ENCODE data around the gene CCKAR.

Gene CCKAR

DNA sequence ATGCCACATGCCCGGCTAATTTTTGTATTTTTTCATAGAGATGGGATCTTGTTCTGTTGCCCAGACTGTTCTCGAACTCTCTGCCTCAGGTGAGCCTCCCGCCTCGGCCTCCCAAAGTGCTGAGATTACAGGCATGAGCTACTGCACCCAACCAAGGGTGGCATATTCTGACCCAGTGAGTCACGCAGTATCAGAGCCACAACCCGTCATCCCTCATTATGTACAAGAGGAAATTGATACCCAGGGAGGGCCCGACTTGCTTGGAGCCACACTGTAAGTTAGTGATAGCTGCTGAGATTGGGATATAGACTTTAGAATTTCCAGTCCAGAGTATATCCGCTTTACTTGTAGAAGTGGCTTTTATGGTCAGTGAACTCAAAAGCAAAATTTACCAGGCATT is 14.6 kb downstream of the CCKAR start:
- Histone ChIP-seq H3K36me3 (no peaks in the 10 kb centered on the region), H3K27me3 (no peaks in the 10 kb centered on the region), H3K9me3 (no peaks in the 10 kb centered on the region), H4K20me1 (no peaks in the 10 kb centered on the region), H3K27ac (no peak overlapping the region), H3K4me2 (no peak overlapping the region), H3K4me1 (no peaks in the 10 kb centered on the region), H3K4me3 (no peak overlapping the region), H3K9ac (no peak overlapping the region)
- TF ChIP-seq Cebpa-rat (IDR thresholded peaks at IDR 0.05), result no peak

DNA sequence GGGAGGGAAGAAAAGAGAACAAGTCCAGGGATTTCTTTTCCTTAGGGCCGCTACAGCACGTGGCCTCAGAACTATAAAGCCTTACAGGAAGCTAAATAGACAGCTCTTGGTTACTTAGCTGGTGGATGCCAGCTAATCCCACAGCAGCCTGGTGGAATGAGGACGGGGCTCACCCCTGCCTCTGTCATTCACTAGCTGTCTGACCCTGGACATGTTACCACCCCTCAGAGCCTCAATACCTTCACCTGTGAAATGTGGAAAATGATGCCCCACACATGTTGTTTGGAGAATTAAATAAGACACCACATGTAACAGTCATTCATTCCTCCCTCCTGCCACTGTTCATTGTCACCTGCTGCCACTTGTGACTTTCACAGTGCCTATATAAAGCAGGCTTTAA is 15.7 kb downstream of the CCKAR start:
- H3K9ac ChIP-seq, result no peak overlapping the region
- H3K27ac ChIP-seq, result no peak overlapping the region
- H3K36me3 ChIP-seq, result no peaks in the 10 kb centered on the region
- H3K9me3 ChIP-seq, result no peaks in the 10 kb centered on the region
- H3K27me3 ChIP-seq, result no peaks in the 10 kb centered on the region
- H4K20me1 ChIP-seq, result no peaks in the 10 kb centered on the region
- no peak overlapping the region for H3K4me3 ChIP-seq
- H3K4me1 ChIP-seq, result no peaks in the 10 kb centered on the region
- no peak for TF ChIP-seq Cebpa-rat (IDR thresholded peaks at IDR 0.05)
- H3K4me2 ChIP-seq, result no peak overlapping the region

DNA sequence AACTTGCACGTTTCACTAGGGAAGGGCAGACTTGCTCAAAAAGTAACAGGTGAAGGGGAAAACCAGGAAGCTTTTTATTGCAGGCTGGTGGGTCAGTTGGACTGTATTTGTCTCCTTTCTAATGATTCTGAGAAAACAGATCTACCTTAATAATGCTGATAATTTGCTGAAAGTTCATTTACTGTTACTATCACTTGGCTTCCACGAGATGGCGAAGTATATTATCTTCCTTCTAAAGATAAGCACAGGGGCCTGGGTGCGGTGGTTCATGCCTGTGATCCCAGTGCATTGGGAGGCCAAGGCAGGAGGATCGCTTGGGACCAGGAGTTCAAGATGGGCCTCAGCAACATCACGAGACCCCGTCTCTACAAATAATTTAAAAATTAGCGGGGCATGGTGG is 16.4 kb downstream of the CCKAR start:
- H3K27ac ChIP-seq, result no peak overlapping the region

GRCh38 chr4:26471890-26472289 is 18.4 kb downstream of the CCKAR start:
- TF ChIP-seq Cebpa-rat (IDR thresholded peaks at IDR 0.05), result no peak
- H3K9me3 ChIP-seq, result no peaks in the 10 kb centered on the region

More for the DNA sequence above, 16.4 kb downstream of the CCKAR start:
- Histone ChIP-seq H3K4me3 (no peak overlapping the region), H3K36me3 (no peaks in the 10 kb centered on the region), H3K9ac (no peak overlapping the region), H3K27me3 (no peaks in the 10 kb centered on the region), H3K4me2 (no peak overlapping the region), H3K9me3 (no peaks in the 10 kb centered on the region), H4K20me1 (no peaks in the 10 kb centered on the region), H3K4me1 (no peaks in the 10 kb centered on the region)
- no peak for TF ChIP-seq Cebpa-rat (IDR thresholded peaks at IDR 0.05)

GRCh38 chr4:26468977-26469376 is 21.3 kb downstream of the CCKAR start:
- H3K4me1 ChIP-seq, result no peaks in the 10 kb centered on the region
- no peak overlapping the region for H3K9ac ChIP-seq
- no peak overlapping the region for H3K27ac ChIP-seq
- TF ChIP-seq Cebpa-rat (IDR thresholded peaks at IDR 0.05), result no peak
- H3K27me3 ChIP-seq, result no peaks in the 10 kb centered on the region
- H3K36me3 ChIP-seq, result no peaks in the 10 kb centered on the region
- no peak overlapping the region for H3K4me2 ChIP-seq
- no peaks in the 10 kb centered on the region for H4K20me1 ChIP-seq
- H3K9me3 ChIP-seq, result peaks cover 6% of the 10 kb centered on the region; the same call in 1 of the 2 replicates
- no peak overlapping the region for H3K4me3 ChIP-seq

More at GRCh38 chr4:26471890-26472289, 18.4 kb downstream of the CCKAR start:
- no peaks in the 10 kb centered on the region for H3K4me1 ChIP-seq
- H3K4me2 ChIP-seq, result no peak overlapping the region
- H3K27ac ChIP-seq, result no peak overlapping the region
- H3K36me3 ChIP-seq, result no peaks in the 10 kb centered on the region
- H4K20me1 ChIP-seq, result no peaks in the 10 kb centered on the region
- no peak overlapping the region for H3K4me3 ChIP-seq
- no peaks in the 10 kb centered on the region for H3K27me3 ChIP-seq
- no peak overlapping the region for H3K9ac ChIP-seq

GRCh38 chr4:26468283-26468949 is 21.9 kb downstream of the CCKAR start:
- Histone ChIP-seq H3K4me3 (no peak overlapping the region), H3K36me3 (no peaks in the 10 kb centered on the region), H3K9me3 (peaks cover 6% of the 10 kb centered on the region; the same call in 1 of the 2 replicates), H4K20me1 (no peaks in the 10 kb centered on the region), H3K27me3 (no peaks in the 10 kb centered on the region), H3K4me1 (no peaks in the 10 kb centered on the region), H3K9ac (no peak overlapping the region), H3K27ac (no peak overlapping the region), H3K4me2 (no peak overlapping the region)
- TF ChIP-seq Cebpa-rat (IDR thresholded peaks at IDR 0.05), result no peak

DNA sequence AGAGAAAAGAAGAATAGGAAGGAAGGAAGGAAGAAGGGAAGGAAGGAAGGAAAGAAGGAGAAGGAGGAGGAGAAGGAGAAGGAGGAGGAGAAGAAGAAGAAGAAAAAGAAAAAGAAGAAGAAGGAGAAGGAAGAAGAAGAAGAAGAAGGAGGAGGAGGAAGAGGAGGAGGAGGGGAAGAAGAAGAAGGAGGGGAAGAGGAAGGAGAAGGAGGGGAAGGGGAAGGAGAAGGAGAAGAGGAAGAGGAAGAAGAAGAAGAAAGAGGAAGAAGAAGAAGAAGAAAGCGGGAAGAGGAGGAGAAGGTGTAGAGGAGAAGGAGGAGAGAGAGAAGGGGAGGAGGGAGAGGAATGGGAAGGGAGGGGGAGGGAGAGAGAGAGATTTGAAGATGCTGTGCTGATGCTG is 22.6 kb downstream of the CCKAR start:
- Histone ChIP-seq H3K27ac (no peak overlapping the region), H3K4me2 (no peak overlapping the region), H3K4me1 (no peaks in the 10 kb centered on the region), H3K4me3 (no peak overlapping the region), H3K9ac (no peak overlapping the region), H3K9me3 (peaks cover 6% of the 10 kb centered on the region; the same call in 1 of the 2 replicates), H3K36me3 (no peaks in the 10 kb centered on the region), H4K20me1 (no peaks in the 10 kb centered on the region), H3K27me3 (no peaks in the 10 kb centered on the region)
- TF ChIP-seq Cebpa-rat (IDR thresholded peaks at IDR 0.05), result no peak

DNA sequence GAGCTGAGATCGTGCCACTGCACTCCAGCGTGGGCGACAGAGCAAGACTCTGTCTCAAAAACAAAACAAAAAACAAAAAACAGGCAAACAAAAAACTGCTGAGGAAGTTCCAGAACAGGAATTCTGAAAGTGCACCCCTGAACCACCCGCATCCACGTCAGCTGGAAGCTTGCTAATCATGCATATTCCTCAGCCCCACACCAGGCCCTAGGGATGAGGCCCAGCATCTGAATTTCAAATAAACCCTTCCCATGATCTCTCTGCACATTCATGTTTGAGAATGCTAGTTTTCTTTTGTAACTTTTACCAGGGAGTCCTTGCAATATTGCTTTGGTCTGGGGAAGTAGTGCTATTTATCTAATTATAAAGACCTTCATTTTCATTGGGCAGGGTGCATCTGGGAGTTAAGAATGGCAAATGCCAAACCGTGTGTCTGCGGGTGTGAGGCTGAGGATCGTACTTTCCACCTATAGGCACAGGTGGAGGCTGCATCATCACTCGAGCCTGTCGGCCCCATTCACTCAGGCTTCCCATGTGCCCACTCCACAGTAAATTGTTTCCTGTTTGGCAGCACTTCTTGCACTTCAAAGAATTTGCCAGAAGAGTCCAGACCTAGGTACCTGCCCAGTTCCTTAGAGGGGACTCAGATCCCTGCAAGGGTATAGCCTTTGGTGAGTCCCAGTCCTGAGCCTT is 23.6 kb downstream of the CCKAR start:
- H3K27ac ChIP-seq, result no peak overlapping the region
- no peaks in the 10 kb centered on the region for H3K4me1 ChIP-seq
- no peak overlapping the region for H3K4me3 ChIP-seq
- H3K36me3 ChIP-seq, result no peaks in the 10 kb centered on the region
- H3K4me2 ChIP-seq, result no peak overlapping the region
- H3K9me3 ChIP-seq, result peaks cover 6% of the 10 kb centered on the region; the same call in 1 of the 2 replicates
- H4K20me1 ChIP-seq, result no peaks in the 10 kb centered on the region
- no peak overlapping the region for H3K9ac ChIP-seq
- H3K27me3 ChIP-seq, result no peaks in the 10 kb centered on the region
- TF ChIP-seq Cebpa-rat (IDR thresholded peaks at IDR 0.05), result no peak

DNA sequence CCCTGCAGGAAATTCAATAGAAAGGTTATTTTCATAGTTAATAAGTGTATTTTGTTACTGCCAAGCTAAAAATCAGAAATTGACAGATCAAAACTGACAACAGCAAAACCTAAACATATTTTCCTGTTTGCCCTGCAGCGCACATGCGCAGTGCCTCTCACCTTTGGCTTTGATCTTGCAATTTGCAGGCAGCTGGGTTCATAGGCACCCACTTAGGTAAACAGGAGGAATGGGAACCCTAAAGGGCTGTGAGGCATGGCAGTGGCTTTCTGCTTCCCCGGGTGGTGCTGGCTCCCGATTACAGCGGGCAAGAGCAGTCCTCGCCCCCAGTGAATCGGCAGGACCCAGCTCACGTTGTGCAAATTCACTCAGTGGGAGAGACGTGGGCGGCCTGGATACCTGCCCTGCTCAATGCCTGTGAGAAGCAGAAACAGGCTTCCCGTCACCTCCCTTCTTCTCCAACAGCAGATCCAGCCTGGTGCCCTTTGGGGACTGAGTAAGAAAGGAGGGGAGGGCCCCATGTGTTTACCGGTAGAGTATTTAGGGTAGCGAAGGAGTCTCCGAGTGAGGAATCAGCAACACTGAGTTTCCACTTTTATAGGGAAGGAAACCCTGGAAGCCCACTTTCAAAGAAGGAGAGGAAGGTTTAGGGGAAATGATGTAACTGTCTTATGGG is 25.7 kb downstream of the CCKAR start:
- peaks cover 11% of the 10 kb centered on the region for H3K4me1 ChIP-seq
- TF ChIP-seq Cebpa-rat (IDR thresholded peaks at IDR 0.05), result no peak
- no peak overlapping the region for H3K27ac ChIP-seq
- no peaks in the 10 kb centered on the region for H4K20me1 ChIP-seq
- H3K27me3 ChIP-seq, result no peaks in the 10 kb centered on the region
- no peak overlapping the region for H3K4me2 ChIP-seq
- H3K9ac ChIP-seq, result no peak overlapping the region
- no peak overlapping the region for H3K4me3 ChIP-seq
- H3K36me3 ChIP-seq, result no peaks in the 10 kb centered on the region
- peaks cover 6% of the 10 kb centered on the region; the same call in 1 of the 2 replicates for H3K9me3 ChIP-seq

DNA sequence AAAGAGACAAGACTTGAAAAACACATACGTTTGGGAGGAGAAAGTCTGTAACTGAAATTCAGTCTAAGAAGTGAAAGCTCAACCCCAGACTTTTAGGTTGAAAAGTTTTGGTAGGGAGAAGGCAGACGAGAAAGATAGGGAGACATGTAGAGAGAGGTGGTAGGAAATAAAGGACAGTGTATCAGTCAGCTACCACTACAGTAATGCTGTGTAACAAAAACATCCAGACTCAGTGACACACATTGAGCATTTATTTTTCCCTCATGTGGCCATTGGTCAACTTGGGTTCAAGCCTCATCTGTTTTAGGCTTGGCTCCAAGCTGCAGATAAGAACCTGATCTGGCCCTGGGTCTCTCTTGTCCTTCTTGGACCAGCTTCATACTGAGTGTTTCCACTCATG is 26.9 kb downstream of the CCKAR start:
- no peaks in the 10 kb centered on the region for H3K27me3 ChIP-seq

More for the DNA sequence above, 26.9 kb downstream of the CCKAR start:
- no peak for TF ChIP-seq Cebpa-rat (IDR thresholded peaks at IDR 0.05)
- Histone ChIP-seq H3K4me2 (no peak overlapping the region), H3K4me1 (peaks cover 23% of the 10 kb centered on the region), H3K4me3 (no peak overlapping the region), H4K20me1 (no peaks in the 10 kb centered on the region), H3K9me3 (peaks cover 6% of the 10 kb centered on the region; the same call in 1 of the 2 replicates), H3K27ac (no peak overlapping the region), H3K9ac (no peak overlapping the region), H3K36me3 (no peaks in the 10 kb centered on the region)
